ENCODE measurements around the gene SRPRA. TPM values are rescaled to one million over a fixed set of nuclear protein-coding genes. Genes with fewer than 3 reads are reported as not detected.

The SRPRA gene
- total and polyA plus RNA-seq, 2 donors (not counting 3 experiments of a cell fraction or from before 2014, with no cell fraction given): 104 to 116 TPM

- H2AFZ ChIP-seq (ENCODE audit: low read depth, low read length): no peak overlapping the region
- H3K27me3 ChIP-seq (ENCODE audit: control insufficient read depth in 2 of 2, insufficient read depth in 2 of 2, low read length in 2 of 2): no peaks in the 10 kb centered on the region
- DNase-seq (ENCODE audit: low read depth, low spot score) (peak; percentile 28), FAIRE-seq (no peak)
- no peak overlapping the region for H3K9ac ChIP-seq (replicated peaks; ENCODE audit: extremely low read depth, insufficient read depth, low read length)
- no peak overlapping the region for H3K4me2 ChIP-seq (ENCODE audit: insufficient read depth, low read length)
- no peaks in the 10 kb centered on the region for H3K9me1 ChIP-seq (replicated peaks; ENCODE audit: control insufficient read depth, extremely low read depth, insufficient read depth, low read length)
- peaks cover 12% of the 10 kb centered on the region for H3K4me1 ChIP-seq (ENCODE audit: control insufficient read depth, extremely low read depth, insufficient read depth, low read length)
- BruUV-seq (replicated peaks): no TSS peak
- peaks cover 22% of the 10 kb centered on the region for H3K79me2 ChIP-seq (ENCODE audit: control insufficient read depth, insufficient read depth, low read length)
- H3K4me3 ChIP-seq (replicated peaks in 1 of 3; ENCODE audit: insufficient read depth in 1 of 3, low read depth in 1 of 3, low read length in 3 of 3): no peak overlapping the region
- no peaks in the 10 kb centered on the region for H3K9me3 ChIP-seq (replicated peaks; ENCODE audit: control insufficient read depth, insufficient read depth, low read length)
- no peak for TF ChIP-seq MYC (IDR thresholded peaks at IDR 0.05; ENCODE audit: low read depth, low read length)
- TF ChIP-seq FOS (IDR thresholded peaks at IDR 0.05; ENCODE audit: borderline replicate concordance, insufficient read depth, low read length): no peak
- no peak for TF ChIP-seq JUN (IDR thresholded peaks at IDR 0.05; ENCODE audit: borderline replicate concordance, insufficient read depth, insufficient read length, low read depth)
- TF ChIP-seq POLR2A (IDR thresholded peaks at IDR 0.05; ENCODE audit: low read depth, low read length): no peak
- no peak for TF ChIP-seq CTCF (IDR thresholded peaks at IDR 0.05; ENCODE audit: extremely low read depth in 1 of 2, insufficient read depth in 1 of 2, low read depth in 1 of 2, low read length in 2 of 2)
- dilution Hi-C loops (cut with MboI; ENCODE audit: extremely low pct_ligation_motif_present, low sequenced_read_pairs): no loop called here
- H3K36me3 ChIP-seq (ENCODE audit: control insufficient read depth in 2 of 2, extremely low read depth in 1 of 2, insufficient read depth in 2 of 2, low read length in 2 of 2): peaks cover 37 to 41% of the 10 kb centered on the region in 2 experiments
- no peak overlapping the region for H3K27ac ChIP-seq (ENCODE audit: insufficient read depth, low read depth, low read length)
- intact Hi-C loops (cut with micrococcal nuclease): loop anchor here (10.0 kb wide), 1 partner anchor 341 kb away; no protein-coding TSS in a partner anchor
- CTCF ChIA-PET: interaction anchor here (1.0 to 1.1 kb wide), 2 partner anchors 37 to 54 kb away, joined by 4 to 10 read pairs; partner anchors contain the start of genes FAM118B and RPUSD4
- POLR2A ChIA-PET: no interaction called here
- H4K20me1 ChIP-seq (replicated peaks; ENCODE audit: control insufficient read depth, extremely low read depth, insufficient read depth, low read length): no peaks in the 10 kb centered on the region
Measured at GRCh38 chr11:126265811-126266210, 2.9 kb downstream of the SRPRA start.

GRCh38 chr11:126263489-126263888 is 5.2 kb downstream of the SRPRA start:
- ChIA-PET CTCF (interaction anchor here (0.7 kb wide), 1 partner anchor 9 kb away, joined by 3 read pairs; no protein-coding TSS in a partner anchor), POLR2A (no interaction called here)
- H3K79me2 ChIP-seq (ENCODE audit: control insufficient read depth, insufficient read depth, low read length): peaks cover 18% of the 10 kb centered on the region
- H3K4me2 ChIP-seq (ENCODE audit: insufficient read depth, low read length): no peak overlapping the region
- no peak for FAIRE-seq
- intact Hi-C loops (cut with micrococcal nuclease) (loop anchor here (10.0 kb wide), 1 partner anchor 339 kb away; no protein-coding TSS in a partner anchor), dilution Hi-C loops (cut with MboI; ENCODE audit: extremely low pct_ligation_motif_present, low sequenced_read_pairs) (no loop called here)
- no peaks in the 10 kb centered on the region for H3K9me1 ChIP-seq (replicated peaks; ENCODE audit: control insufficient read depth, extremely low read depth, insufficient read depth, low read length)
- peaks cover 41% of the 10 kb centered on the region in 2 experiments for H3K36me3 ChIP-seq (ENCODE audit: control insufficient read depth in 2 of 2, extremely low read depth in 1 of 2, insufficient read depth in 2 of 2, low read length in 2 of 2)
- no TSS peak for BruUV-seq (replicated peaks)
- no peak for TF ChIP-seq FOS (IDR thresholded peaks at IDR 0.05; ENCODE audit: borderline replicate concordance, insufficient read depth, low read length)
- H2AFZ ChIP-seq (ENCODE audit: low read depth, low read length): no peak overlapping the region
- no peaks in the 10 kb centered on the region for H3K27me3 ChIP-seq (ENCODE audit: control insufficient read depth in 2 of 2, insufficient read depth in 2 of 2, low read length in 2 of 2)
- H3K4me1 ChIP-seq (ENCODE audit: control insufficient read depth, extremely low read depth, insufficient read depth, low read length): peaks cover 8% of the 10 kb centered on the region
- H3K9me3 ChIP-seq (replicated peaks; ENCODE audit: control insufficient read depth, insufficient read depth, low read length): no peaks in the 10 kb centered on the region
- no peak overlapping the region for H3K9ac ChIP-seq (replicated peaks; ENCODE audit: extremely low read depth, insufficient read depth, low read length)
- no peak for DNase-seq (ENCODE audit: low read depth, low spot score)
- H4K20me1 ChIP-seq (replicated peaks; ENCODE audit: control insufficient read depth, extremely low read depth, insufficient read depth, low read length): no peaks in the 10 kb centered on the region
- no peak overlapping the region for H3K4me3 ChIP-seq (replicated peaks in 1 of 3; ENCODE audit: insufficient read depth in 1 of 3, low read depth in 1 of 3, low read length in 3 of 3)
- no peak overlapping the region for H3K27ac ChIP-seq (ENCODE audit: insufficient read depth, low read depth, low read length)
